IPS-NIHi7 (cell line): ENCODE results near the gene HNRNPF.
A peak's percentile ranks its signal among the peaks of the same experiment; 100 is the strongest.
"Not testable (repeated sequence)": the region's sequence is repeated elsewhere in the genome, so short reads cannot be mapped to it uniquely, and the experiment has no call there.

Experiments used
- DNase-seq: peaks from one replicate; pipeline ENCODE4 v3.0.0; 2012; ENCODE audit warnings: mixed read lengths; ENCODE audit errors: extremely low spot score

The HNRNPF gene

GRCh38 chr10:43396928-43397624 lies 11.9 kb downstream of the HNRNPF start:
- DNase-seq, result peak; percentile 82

DNA sequence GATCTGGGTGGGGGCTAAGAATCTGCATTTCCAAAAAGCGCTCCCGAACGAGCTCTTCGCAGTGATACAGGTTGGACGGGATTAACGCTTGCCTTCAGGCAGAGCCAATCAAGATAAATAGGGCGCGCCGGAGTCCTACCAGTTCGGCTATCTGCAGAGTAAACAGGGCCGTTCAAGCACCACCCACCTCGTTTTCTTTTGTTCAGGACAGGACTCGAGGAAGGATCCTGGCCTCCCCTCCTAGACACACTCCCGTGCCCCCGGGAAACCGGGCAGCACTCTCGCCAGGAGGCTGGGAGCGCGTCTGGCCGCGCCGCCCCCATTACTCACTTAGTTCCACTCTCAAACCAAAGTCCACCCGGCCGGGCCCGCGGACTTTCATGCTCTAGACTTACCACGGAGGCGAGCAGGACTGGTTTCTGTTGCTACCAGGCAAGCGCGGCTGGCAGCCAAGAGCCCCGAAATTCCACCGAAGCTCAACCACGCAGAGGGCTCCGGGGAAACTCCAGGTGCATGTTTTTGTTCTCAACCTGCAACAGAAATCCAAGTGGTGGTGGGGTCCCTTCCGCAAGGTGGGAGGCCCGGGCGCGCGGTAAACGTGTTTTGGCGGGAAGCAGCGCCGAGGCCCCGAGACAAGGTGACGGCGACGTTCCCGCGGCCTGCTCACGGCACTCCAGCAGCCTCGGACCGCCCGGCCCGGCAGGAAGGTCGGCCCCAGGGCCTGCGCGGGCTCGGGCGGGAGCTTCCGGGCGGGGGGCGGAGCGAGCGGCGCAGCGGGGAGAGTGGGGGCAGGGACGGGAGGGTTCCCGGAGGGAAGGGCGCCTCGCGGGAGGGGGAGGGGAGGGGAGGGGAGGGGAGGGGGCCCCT lies 12.7 kb downstream of the HNRNPF start:
- peak; percentile 88 for DNase-seq

DNA sequence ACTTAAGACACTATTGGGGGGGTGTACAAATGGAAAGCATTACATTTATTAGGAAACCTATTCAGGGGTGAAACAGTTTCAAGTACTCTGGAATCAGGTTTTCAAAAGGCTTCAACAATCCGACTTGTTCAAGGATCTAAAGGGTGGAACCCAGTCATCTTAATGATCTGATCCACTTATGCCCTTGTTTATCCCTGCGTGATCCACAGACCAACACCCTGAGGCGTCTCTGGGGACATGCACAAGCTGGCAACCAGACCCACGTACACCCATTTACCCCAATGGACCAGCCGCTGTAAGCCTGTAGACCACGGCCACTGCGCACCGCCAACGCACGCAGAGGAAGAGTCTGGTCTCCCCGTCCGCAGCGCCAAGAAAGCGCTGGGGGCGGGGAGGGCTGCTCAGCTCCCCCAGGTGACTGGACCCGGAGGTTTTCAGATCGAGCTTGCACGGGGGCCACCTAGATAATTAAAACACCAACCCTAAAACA lies 13.4 kb downstream of the HNRNPF start:
- no peak for DNase-seq

DNA sequence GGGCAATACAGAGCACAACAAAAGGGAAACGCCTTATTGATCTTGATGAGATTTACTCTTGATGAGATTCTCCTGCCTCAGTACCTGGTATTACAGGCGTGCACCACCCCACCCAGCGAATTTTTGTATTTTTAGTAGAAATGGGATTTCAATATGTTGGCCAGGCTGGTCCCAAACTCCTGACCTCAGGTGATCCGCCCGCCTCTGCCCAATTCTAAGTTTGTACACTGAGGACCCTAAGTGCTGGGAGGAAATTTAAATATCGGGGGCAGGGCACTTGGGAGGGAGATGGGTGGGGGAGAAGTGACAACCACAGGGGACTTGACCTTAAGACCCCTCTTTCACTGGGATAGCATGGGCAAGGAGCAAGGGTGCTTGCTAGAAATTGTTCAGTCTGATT lies 14.1 kb downstream of the HNRNPF start:
- no peak for DNase-seq

DNA sequence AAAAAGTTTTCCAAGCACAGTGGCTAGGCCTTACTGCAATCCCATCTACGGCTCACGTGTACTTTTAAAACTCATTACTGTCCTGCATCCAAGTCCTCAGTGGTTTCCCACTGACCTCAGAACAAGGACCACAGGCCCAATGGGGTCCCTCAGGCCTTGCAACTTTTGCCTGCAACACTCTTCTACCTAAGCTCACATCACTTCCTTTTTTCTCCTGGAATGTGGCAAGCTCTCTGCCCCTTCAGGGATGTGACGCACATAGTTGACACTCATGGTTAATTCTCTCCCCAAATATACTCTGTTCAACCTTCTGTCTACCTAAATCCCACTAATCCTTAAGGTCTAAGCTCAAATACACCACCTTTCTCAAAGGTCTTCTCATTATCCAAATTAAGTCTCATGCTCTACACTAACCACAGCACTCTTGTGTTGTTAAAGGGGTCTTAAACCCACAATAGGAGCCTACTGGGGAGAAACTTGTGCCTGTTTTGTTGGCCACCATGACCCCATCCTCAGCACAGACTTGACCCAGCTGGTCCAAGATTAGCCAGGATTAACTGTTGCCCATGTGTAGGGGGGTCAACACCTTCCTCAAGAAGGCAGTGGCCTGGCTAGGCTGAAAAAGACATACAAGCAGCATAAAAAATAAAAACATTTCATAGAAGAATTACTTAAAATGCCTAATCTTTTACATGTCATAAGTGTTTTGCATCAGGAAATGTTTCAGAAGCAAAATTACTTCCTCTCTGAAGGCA lies 15.2 kb downstream of the HNRNPF start:
- DNase-seq, result no peak

DNA sequence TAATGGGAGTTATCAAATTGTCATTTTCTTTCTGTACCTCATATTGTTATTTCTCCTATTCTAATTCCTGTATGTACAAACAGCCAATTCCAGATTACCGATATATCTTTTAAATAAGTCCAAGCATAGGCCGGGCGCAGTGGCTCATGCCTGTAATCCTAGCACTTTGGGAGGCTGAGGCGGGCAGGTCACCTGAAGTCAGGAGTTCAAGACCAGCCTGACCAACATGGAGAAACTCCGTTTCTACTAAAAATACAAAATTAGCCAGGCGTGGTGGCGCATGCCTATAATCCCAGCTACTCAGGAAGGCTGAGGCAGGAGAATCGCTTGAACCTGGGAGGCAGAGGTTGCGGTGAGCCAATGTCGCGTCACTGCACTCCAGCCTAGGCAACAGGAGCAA lies 15.8 kb downstream of the HNRNPF start:
- DNase-seq, result not testable (repeated sequence)

GRCh38 chr10:43392748-43393147 lies 16.2 kb downstream of the HNRNPF start:
- no peak for DNase-seq

DNA sequence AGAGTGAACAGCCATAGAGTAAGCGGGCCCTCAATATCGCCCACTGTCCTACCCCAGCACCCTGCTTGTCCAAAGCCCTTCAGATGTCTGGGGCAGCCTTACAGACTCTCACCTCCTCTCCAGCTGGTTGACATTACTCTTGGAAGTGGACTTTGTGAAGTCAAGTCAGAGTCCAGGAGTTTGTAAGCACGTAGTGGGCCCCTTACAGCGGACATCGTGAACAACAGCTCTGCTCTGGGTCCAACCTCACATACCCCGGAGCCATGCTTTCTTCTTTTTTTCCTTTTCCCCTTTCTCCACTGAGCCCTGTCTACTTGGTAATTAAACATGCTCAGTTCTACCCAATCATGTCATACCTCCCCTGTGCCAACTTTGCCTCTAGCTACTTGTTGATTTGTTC lies 17.5 kb downstream of the HNRNPF start:
- DNase-seq, result no peak

GRCh38 chr10:43390759-43391158 lies 18.2 kb downstream of the HNRNPF start:
- DNase-seq, result no peak

- DNase-seq, result no peak
Measured at GRCh38 chr10:43390333-43390732, 18.7 kb downstream of the HNRNPF start.

DNA sequence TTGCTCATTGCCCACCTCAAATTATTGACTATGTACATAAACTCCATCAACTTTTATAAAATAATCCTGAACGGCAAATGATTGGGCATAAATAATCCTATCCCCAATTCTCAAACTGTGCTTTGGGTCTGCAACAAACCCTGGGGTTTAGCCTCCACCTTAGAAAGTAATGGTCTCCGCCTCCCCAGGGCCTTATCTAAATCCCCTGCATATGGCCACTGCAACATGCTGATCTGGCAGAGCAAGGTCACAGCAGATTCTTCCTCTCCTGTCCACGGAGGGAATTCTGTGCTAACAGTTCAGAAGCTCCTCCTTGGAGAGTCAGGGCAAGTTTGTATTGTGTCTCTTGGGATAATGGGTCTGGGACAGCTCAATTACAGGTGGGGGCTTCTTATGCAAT lies 19.1 kb downstream of the HNRNPF start:
- DNase-seq, result no peak

GRCh38 chr10:43387678-43388032 lies 21.3 kb downstream of the HNRNPF start:
- DNase-seq, result no peak

DNA sequence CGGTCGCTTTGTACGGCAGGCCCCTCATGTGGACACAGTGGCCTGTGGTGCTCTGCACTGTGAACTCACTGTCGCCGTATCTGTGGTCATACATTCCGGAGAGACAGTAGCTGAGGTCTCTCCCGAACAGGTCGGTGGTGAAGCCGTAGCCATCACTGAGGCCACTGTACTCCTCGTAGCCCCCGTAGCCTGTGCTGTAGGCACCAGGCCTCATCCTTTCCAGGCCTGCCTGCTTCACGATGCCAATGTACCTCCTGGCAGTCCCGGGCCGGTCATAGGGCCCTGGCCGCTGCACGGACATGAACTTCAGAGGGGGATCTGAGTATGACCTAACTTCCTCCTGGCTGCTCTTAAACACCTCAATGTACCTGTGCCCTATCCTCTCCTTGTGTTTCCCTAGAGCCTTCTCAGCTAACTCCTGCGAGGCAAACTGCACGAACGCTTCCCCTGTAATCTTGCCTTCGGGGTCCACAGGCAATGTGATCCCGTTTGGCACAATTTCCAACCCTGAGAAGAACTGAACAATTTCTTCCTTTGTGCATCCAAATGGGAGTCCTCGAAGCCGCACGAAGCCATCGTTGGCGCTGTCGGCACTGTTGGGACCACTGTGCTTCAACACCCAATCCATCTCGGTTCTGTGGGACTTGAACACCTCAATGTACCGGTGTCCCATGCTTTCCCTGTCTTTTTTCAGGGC lies 21.9 kb downstream of the HNRNPF start:
- no peak for DNase-seq

DNA sequence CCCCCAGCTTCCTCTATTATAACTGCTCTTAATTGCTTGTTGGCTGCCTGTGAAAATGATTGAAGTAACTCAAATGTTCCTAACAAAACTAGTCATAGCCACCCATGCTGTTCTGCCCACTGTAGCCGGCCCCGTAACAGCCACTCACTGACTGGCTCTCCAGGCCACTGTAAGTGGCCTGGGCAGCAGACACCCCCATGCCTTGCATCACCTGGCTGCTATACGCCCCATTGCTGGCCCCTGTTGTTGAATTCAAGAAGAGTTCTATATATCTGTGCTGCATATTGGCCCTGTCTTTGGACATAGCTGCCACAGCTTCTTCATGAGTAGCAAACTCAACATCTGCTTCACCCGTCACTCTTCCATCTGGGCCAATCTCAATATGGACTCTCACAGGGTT lies 22.4 kb downstream of the HNRNPF start:
- DNase-seq, result no peak

DNA sequence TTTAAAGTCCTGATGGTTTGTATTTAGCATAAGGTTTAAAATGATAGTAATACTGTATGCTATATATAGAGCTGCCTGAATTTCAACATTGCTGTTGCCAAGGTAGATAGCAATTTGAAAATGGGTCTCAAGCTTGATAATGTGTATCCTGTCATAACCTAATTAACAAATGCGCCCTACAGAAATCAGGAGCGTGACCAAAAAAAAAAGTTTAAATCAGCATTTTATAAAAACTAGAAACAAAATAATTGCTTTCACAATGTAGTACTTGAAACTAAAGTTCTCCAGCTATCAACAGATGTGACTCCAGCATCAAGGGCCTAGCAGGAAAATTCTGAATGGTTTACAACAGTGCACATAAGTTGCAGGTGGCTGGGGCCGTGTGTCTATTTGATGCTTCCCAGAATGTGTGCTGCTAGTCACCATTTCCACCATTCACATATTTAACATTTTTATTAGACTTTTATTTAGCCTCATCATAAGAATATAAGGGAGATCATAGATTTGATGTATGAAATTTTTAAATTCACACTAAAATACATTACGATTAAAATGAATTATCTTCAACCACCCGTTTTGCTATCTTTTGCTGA lies 23.5 kb downstream of the HNRNPF start:
- DNase-seq, result no peak

DNA sequence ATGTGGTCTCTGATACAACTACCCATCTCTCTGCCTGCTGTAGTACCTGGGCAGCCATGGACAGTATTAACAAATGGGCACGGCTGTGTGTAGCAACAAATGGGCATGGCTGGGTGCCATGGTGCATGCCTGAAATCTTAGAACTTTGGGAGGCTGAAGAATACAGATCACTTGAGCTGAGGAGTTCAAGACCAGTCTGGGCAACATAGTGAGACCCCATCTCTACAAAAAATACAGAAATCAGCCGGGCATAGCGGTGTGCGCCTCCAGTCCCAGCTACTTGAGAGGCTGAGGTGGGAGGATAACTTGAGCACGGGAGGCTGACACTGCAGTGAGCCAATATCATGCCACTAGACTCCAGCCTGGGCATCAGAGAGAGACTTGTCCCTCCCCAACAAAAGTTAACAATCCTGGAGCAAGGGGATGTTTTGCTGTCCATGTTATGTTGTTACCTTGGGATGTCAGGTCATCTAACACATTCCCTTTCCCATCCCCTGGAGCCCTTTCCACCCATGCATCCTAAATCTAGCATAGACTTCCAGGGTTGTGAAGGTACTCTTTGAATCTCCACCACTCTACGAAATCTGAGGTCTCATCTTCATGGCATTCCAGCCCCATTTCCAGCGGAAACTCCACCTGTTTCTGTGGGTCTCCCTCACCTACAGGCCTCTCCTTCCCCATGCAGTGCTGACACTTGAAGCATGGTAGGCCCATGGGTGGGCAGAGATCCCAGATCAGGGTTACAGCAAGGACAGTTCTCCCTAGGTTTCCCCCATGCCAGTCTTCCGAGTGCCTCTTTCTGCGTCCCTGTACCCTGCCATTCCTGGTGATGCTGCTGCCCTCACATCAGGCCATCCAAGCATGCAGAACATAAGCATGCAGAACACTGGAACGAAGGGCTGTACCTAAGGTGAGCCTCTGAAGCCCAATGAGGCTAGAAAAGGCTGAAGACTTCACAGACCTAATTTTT lies 24.4 kb downstream of the HNRNPF start:
- DNase-seq, result no peak

DNA sequence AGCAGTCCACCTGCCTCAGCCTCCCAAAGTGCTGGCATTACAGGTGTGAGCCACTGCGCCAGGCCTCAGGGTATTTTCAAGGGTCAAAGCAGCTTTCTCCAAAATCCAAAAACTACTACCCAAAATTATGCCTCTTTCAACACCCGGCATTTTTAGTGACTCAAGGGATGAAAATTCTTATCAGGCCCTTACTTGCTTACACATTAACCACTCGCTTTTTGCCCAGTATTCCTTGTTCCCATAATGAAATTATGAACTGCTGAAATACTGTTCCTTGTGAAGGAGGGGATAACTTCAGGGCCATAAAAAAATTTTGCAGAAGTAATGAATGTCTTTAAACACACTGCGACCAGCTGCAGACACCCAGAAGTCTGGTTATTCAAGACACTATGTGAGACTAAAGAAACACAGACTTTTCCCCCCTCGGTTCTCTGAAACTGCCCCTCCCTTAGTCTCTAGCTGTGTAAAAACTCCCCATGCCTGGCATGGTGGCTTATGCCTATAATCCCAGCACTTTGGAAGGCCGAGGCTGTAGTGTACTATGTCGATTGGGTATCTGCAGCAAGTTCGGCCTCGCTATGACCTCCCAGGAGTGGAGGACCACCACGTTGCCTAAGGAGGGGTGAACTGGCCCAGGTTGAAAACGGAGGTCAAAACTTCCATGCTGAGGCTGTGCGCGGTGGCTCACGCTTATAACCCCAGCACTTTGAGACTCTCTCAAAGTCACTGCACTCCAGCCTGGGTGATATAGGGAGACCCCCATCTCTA lies 25.6 kb downstream of the HNRNPF start:
- no peak for DNase-seq

DNA sequence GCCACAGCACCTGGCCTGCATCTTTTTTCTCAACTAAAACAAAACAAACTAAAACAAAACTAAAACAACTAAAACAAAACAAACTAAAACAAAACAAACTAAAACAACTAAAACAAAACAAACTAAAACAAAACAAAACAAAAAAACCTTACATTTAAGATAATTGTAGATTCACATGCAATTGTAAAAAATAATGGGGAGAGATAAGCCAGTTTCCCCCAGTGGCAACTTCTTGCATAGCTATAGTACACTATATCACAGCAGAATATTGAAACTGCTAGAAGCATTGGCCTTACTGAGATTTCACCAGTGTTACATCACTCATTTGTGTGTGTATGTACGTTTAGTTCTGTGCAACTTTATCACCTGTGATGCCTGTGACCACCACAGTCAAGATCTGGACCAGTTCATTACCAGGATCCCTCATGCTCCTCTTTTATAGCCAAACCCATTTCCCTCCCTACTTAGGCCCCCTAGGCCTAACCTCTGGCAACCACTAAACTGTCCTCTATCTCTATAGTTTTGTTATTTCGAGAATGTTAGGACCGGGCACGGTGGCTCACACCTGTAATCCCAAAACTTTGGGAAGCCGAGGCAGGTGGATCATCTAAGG lies 28.3 kb downstream of the HNRNPF start:
- no peak for DNase-seq

DNA sequence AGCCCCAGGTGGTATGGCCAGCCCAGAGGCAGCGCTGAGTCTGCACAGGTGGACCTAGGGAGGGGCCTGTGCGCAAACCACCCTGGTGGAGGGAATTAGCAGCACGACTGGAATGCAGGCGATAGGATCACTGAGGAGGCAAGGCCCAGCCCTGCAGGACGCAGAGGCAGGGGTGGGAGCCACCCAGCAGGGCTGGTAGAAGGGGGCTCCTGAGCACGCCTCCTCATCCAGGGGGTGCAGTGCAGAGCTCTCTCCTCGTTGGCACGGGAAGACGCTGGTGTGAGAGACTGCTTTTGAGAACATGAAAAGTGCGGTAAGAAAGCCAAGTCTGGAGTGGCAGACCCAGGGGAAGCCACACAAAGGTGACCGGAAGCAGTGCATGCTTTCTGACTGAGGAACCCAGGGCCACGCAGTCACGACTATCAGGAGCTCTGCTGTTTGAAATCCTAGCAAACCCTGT lies 31.5 kb downstream of the HNRNPF start:
- DNase-seq, result peak; percentile 83
